ENCODE measurements around the gene UBR4.

DNA sequence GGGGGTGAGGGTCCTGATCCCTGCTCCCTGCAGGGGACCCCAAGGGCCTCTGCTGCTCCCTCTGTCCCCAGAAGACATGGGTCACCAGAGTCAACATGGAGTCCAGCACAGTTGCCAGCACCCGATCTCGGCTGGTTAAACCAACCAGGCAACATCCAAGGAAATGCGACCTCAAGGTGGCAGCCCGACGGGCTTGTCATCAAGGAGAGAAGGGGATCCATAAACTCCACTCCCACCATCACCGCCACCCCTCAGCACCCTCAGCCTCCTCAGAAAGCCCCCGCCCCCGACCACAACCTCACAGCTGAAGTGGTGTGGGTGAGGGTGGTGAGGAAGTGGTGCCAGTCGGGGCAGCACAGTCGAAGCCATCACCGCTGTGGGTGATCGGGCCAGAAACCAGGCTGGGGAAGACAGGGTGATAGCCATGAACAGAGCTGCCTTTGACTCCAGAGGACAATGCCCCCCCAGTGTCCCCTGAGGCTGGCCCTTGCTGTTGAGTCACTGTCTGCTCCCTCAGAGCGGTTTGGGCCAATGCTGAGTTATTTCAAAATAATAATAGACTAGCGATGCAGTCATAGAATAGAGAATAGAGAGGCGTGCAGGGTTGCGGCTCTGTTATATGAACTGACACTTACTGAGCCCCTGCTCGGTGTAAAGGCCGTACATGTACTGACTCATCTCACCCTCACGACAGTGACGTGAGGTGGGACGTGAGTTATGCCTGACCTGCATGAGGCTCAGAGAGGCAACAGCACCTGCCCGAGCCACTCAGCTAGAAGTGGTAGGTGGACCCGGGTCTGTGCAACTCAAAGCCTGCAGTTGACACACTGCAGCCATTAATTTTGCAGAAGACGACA, 164.9 kb downstream of the UBR4 start:
- TF ChIP-seq POLR2A (IDR thresholded peaks at IDR 0.05; ENCODE audit: low read depth, low read length): no peak
- no peak for TF ChIP-seq POLR2AphosphoS5 (IDR thresholded peaks at IDR 0.05; ENCODE audit: low read depth, low read length)
